B cell (primary cell): ENCODE data around the gene DCAF8L2.

Source experiments
- CTCF ChIP-seq: fragments of 200-600 bp; IDR thresholded peaks from one replicate; pipeline ENCODE4 v1.8.0; 2022; ENCODE audit warnings: antibody characterized with exemption, mild to moderate bottlenecking
- EZH2 ChIP-seq: IDR thresholded peaks from 2 replicates; pipeline ENCODE4 v1.6.1; 2012; ENCODE audit warnings: borderline replicate concordance, low read depth, mild to moderate bottlenecking, moderate library complexity, low read length; ENCODE audit not compliant: insufficient read depth, poor library complexity, severe bottlenecking

DNA sequence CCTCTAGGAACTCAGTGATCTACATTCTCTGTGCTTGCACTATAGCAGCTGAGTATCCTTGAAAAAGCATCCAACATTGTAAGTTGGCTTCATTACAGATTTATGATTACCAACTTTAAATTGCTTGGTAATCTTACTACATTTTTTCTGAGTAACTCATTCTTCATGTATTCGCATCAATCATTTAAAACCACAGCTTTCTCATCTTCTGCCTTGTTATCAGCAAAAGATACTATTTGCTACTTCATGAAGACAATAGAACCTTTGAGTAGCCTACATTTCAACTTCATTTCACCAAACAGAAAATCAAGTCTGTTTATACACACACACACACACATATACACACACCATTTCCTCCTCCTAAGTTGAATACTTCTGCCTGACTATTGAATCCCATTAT lies 6.2 kb upstream of the DCAF8L2 start:
- TF ChIP-seq CTCF (no peak), EZH2 (no peak)
